ENCODE measurements around the gene TCF7.

The TCF7 gene

GRCh38 chr5:134084570-134084969, 29.9 kb upstream of the TCF7 start:
- TF ChIP-seq GABPA (IDR thresholded peaks at IDR 0.05; ENCODE audit: low read depth) (no peak), REST (IDR thresholded peaks at IDR 0.05; ENCODE audit: insufficient replicate concordance, low read depth) (no peak), POLR2AphosphoS5 (IDR thresholded peaks at IDR 0.05; ENCODE audit: low read depth) (no peak), SPI1 (IDR thresholded peaks at IDR 0.05; ENCODE audit: borderline replicate concordance, low read depth) (no peak), CTCF (IDR thresholded peaks at IDR 0.05; ENCODE audit: insufficient read depth, low read length) (no peak)
- DNase-seq (ENCODE audit: low read depth in 1 of 2, low spot score in 1 of 2): no peak
- Histone ChIP-seq H3K27me3 (ENCODE audit: insufficient read depth, poor library complexity, severe bottlenecking) (no peaks in the 10 kb centered on the region), H3K27ac (replicated peaks) (no peak overlapping the region), H3K4me3 (replicated peaks; ENCODE audit: insufficient read depth, low read length) (no peak overlapping the region)

- Histone ChIP-seq H3K4me3 (replicated peaks; ENCODE audit: insufficient read depth, low read length) (no peak overlapping the region), H3K27ac (replicated peaks) (no peak overlapping the region), H3K27me3 (ENCODE audit: insufficient read depth, poor library complexity, severe bottlenecking) (no peaks in the 10 kb centered on the region)
- DNase-seq (ENCODE audit: low read depth in 1 of 2, low spot score in 1 of 2): no peak
- TF ChIP-seq REST (IDR thresholded peaks at IDR 0.05; ENCODE audit: insufficient replicate concordance, low read depth) (no peak), SPI1 (IDR thresholded peaks at IDR 0.05; ENCODE audit: borderline replicate concordance, low read depth) (no peak), CTCF (IDR thresholded peaks at IDR 0.05; ENCODE audit: insufficient read depth, low read length) (no peak), POLR2AphosphoS5 (IDR thresholded peaks at IDR 0.05; ENCODE audit: low read depth) (no peak), GABPA (IDR thresholded peaks at IDR 0.05; ENCODE audit: low read depth) (no peak)
Measured at GRCh38 chr5:134085411-134085810, 29.1 kb upstream of the TCF7 start.

GRCh38 chr5:134086225-134086942, 28.1 kb upstream of the TCF7 start:
- Histone ChIP-seq H3K4me3 (replicated peaks; ENCODE audit: insufficient read depth, low read length) (no peak overlapping the region), H3K27ac (replicated peaks) (no peak overlapping the region), H3K27me3 (ENCODE audit: insufficient read depth, poor library complexity, severe bottlenecking) (no peaks in the 10 kb centered on the region)
- TF ChIP-seq POLR2AphosphoS5 (IDR thresholded peaks at IDR 0.05; ENCODE audit: low read depth) (no peak), CTCF (IDR thresholded peaks at IDR 0.05; ENCODE audit: insufficient read depth, low read length) (no peak), REST (IDR thresholded peaks at IDR 0.05; ENCODE audit: insufficient replicate concordance, low read depth) (no peak), GABPA (IDR thresholded peaks at IDR 0.05; ENCODE audit: low read depth) (no peak), SPI1 (IDR thresholded peaks at IDR 0.05; ENCODE audit: borderline replicate concordance, low read depth) (no peak)
- no peak for DNase-seq (ENCODE audit: low read depth in 1 of 2, low spot score in 1 of 2)

Data from HL-60 (cell line).